OCI-LY1 (cell line): Measurements from ENCODE around the gene CCDC40.

ENCODE experiments used
- H2AFZ ChIP-seq: fragments of 200-600 bp; sonication (generic), shearing (Covaris generic); 2 replicates; pipeline ENCODE4 v1.6.0; 2014; ENCODE audit warnings: antibody characterized with exemption, mild to moderate bottlenecking, low read length
- H3F3A ChIP-seq: fragments of 200-600 bp; sonication (generic), shearing (Covaris generic); 2 replicates; pipeline ENCODE4 v1.6.0; 2014; ENCODE audit warnings: mild to moderate bottlenecking, antibody characterized with exemption, low read length, moderate library complexity; ENCODE audit not compliant: insufficient read depth
- H3K27ac ChIP-seq: fragments of 200-600 bp; sonication (generic); 2 replicates; pipeline ENCODE4 v1.5.1; 2014; ENCODE audit warnings: low read length, mixed run types, mild to moderate bottlenecking, low read depth; ENCODE audit not compliant: poor library complexity, severe bottlenecking
- H3K27me3 ChIP-seq: fragments of 200-600 bp; sonication (generic); 2 replicates; pipeline ENCODE4 v1.6.0; 2014; ENCODE audit warnings: antibody characterized with exemption, mild to moderate bottlenecking, low read length, moderate library complexity; ENCODE audit not compliant: insufficient read depth
- H3K36me3 ChIP-seq: fragments of 200-600 bp; sonication (generic); 2 replicates; pipeline ENCODE4 v1.6.1; 2014; ENCODE audit warnings: mild to moderate bottlenecking, antibody characterized with exemption, low read length, moderate library complexity, mixed read lengths; ENCODE audit not compliant: insufficient read depth
- H3K4me1 ChIP-seq: fragments of 200-600 bp; sonication (generic); 2 replicates; pipeline ENCODE4 v1.5.1; 2014; ENCODE audit warnings: mild to moderate bottlenecking, low read length, moderate library complexity; ENCODE audit not compliant: insufficient read depth, severe bottlenecking
- H3K4me2 ChIP-seq: fragments of 200-600 bp; sonication (generic), shearing (Covaris generic); 2 replicates; pipeline ENCODE4 v1.6.1; 2014; ENCODE audit warnings: low read length
- H3K4me3 ChIP-seq: fragments of 200-600 bp; sonication (generic); 2 replicates; pipeline ENCODE4 v1.5.1; 2014; ENCODE audit warnings: low read length, low read depth, mild to moderate bottlenecking, mixed read lengths; ENCODE audit not compliant: poor library complexity, severe bottlenecking
- H3K79me2 ChIP-seq: fragments of 200-600 bp; shearing (Covaris generic); 2 replicates; pipeline ENCODE4 v1.6.1; 2016; ENCODE audit warnings: mixed run types, low read length, mixed read lengths; ENCODE audit not compliant: insufficient read depth
- H3K9ac ChIP-seq: fragments of 200-600 bp; sonication (generic), shearing (Covaris generic); 2 replicates; pipeline ENCODE4 v1.6.1; 2014; ENCODE audit warnings: mild to moderate bottlenecking, low read length, mixed read lengths
- H3K9me2 ChIP-seq: fragments of 200-600 bp; sonication (generic), shearing (Covaris generic); 2 replicates; pipeline ENCODE4 v1.6.1; 2014; ENCODE audit warnings: low read depth, mild to moderate bottlenecking, low read length, mixed read lengths
- H3K9me3 ChIP-seq: fragments of 200-600 bp; shearing (Covaris generic); 2 replicates; pipeline ENCODE4 v1.6.1; 2014; ENCODE audit warnings: low read length, mixed read lengths
- H4K20me1 ChIP-seq: fragments of 200-600 bp; sonication (generic), shearing (Covaris generic); 2 replicates; pipeline ENCODE4 v1.6.0; 2016; ENCODE audit warnings: mild to moderate bottlenecking, low read length; ENCODE audit not compliant: insufficient read depth
- EZH2 ChIP-seq: fragments of 200-600 bp; sonication (generic), shearing (Covaris generic); IDR thresholded peaks from 2 replicates; pipeline ENCODE4 v1.8.0; 2017; ENCODE audit warnings: borderline replicate concordance, mixed run types, mild to moderate bottlenecking, antibody characterized with exemption, low read length, moderate library complexity, mixed read lengths
- TF ChIP-seq, protein P1 (sequence below): fragments of 200-600 bp; sonication (generic), shearing (Covaris generic); IDR thresholded peaks from 2 replicates; pipeline ENCODE4 v1.5.1; 2017; ENCODE audit warnings: mild to moderate bottlenecking, antibody characterized with exemption, low read length, moderate library complexity, mixed read lengths

Gene CCDC40

DNA sequence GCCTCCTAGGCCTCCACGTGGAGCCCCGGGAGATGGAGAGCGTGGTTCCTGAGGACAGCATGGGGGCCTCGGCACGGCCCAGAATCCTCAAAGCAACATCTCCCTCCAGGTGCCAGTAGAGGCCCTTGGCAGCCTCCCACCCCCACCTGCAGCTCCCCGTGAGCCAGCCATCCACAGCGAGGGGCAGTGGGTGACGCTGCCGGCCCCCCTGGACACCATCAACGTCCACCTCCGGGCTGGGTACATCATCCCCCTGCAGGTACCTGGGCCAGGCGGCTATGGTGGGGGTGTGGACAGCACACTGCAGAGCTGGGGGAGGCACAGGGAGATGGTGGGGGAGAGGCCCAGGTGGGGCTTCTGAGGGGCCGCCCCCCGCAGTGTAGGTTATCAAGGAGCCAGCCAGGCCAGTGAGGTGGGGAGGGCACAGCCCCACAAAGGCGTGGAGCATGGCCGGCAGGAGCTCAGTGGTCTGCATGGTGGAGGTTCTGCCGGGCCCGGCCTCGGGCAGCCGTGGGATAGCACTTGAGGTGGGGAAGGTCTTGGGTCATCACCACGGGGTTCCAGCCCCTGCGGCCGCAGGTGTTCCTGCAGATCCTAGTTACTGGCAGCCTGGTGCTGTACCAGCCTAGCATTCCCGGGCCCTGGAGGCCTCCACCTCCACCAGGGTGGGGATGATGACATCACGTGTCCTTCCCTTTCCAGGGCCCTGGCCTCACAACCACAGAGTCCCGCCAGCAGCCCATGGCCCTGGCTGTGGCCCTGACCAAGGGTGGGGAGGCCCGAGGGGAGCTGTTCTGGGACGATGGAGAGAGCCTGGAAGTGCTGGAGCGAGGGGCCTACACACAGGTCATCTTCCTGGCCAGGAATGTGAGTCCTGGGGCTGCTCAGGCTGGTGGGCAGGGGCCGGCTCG is 81.3 kb downstream of the CCDC40 start:
- Histone ChIP-seq H3K9me3 (peaks cover 14% of the 10 kb centered on the region), H3K4me3 (no peak overlapping the region), H3K9ac (no peak overlapping the region), H3K9me2 (no peaks in the 10 kb centered on the region), H2AFZ (no peak overlapping the region), H3F3A (no peaks in the 10 kb centered on the region; the same call in 1 of the 2 replicates), H3K36me3 (no peaks in the 10 kb centered on the region; the same call in 1 of the 2 replicates), H3K4me1 (no peaks in the 10 kb centered on the region), H4K20me1 (no peaks in the 10 kb centered on the region), H3K79me2 (no peaks in the 10 kb centered on the region), H3K27me3 (peaks cover 15% of the 10 kb centered on the region; the same call in 1 of the 2 replicates), H3K4me2 (no peak overlapping the region), H3K27ac (no peak overlapping the region)
- TF ChIP-seq EZH2, result no peak
- TF ChIP-seq, protein P1, sequence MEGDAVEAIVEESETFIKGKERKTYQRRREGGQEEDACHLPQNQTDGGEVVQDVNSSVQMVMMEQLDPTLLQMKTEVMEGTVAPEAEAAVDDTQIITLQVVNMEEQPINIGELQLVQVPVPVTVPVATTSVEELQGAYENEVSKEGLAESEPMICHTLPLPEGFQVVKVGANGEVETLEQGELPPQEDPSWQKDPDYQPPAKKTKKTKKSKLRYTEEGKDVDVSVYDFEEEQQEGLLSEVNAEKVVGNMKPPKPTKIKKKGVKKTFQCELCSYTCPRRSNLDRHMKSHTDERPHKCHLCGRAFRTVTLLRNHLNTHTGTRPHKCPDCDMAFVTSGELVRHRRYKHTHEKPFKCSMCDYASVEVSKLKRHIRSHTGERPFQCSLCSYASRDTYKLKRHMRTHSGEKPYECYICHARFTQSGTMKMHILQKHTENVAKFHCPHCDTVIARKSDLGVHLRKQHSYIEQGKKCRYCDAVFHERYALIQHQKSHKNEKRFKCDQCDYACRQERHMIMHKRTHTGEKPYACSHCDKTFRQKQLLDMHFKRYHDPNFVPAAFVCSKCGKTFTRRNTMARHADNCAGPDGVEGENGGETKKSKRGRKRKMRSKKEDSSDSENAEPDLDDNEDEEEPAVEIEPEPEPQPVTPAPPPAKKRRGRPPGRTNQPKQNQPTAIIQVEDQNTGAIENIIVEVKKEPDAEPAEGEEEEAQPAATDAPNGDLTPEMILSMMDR, result no peak

DNA sequence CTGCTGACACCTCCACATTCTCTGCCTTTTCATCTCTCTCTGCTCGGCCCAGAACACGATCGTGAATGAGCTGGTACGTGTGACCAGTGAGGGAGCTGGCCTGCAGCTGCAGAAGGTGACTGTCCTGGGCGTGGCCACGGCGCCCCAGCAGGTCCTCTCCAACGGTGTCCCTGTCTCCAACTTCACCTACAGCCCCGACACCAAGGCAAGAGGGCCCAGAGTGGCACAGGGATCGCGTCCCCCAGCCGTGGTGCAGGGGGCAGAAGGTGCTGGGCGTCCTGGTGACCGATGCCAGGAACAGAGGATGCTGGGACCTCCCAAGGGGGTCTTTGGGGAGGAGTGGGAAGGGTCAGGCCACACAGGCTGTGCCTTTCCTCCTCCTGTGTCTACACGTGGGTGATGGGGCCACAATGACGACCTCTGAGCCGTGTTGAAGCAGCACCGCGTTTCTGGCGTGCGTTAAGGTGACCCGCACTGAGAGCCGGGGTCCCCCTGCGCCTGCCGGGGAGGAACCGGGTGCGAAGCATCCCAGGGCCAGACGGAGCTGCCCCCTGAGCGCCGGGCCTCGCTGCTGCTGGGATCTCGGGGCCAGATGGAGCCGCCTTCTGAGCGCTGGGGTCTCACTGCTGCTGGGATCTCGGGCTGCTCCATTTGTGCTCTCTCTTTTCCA is 82.3 kb downstream of the CCDC40 start:
- no peak overlapping the region for H2AFZ ChIP-seq
- H4K20me1 ChIP-seq, result no peaks in the 10 kb centered on the region
- H3F3A ChIP-seq, result no peaks in the 10 kb centered on the region; the same call in 1 of the 2 replicates
- peaks cover 14% of the 10 kb centered on the region for H3K9me3 ChIP-seq
- H3K4me3 ChIP-seq, result no peak overlapping the region
- H3K9me2 ChIP-seq, result no peaks in the 10 kb centered on the region
- H3K4me2 ChIP-seq, result no peak overlapping the region
- H3K4me1 ChIP-seq, result no peaks in the 10 kb centered on the region
- TF ChIP-seq EZH2, result no peak
- TF ChIP-seq, protein P1, result no peak
- H3K79me2 ChIP-seq, result no peaks in the 10 kb centered on the region
- H3K36me3 ChIP-seq, result no peaks in the 10 kb centered on the region; the same call in 1 of the 2 replicates
- H3K27ac ChIP-seq, result no peak overlapping the region
- no peak overlapping the region for H3K9ac ChIP-seq
- peaks cover 15% of the 10 kb centered on the region; the same call in 1 of the 2 replicates for H3K27me3 ChIP-seq

DNA sequence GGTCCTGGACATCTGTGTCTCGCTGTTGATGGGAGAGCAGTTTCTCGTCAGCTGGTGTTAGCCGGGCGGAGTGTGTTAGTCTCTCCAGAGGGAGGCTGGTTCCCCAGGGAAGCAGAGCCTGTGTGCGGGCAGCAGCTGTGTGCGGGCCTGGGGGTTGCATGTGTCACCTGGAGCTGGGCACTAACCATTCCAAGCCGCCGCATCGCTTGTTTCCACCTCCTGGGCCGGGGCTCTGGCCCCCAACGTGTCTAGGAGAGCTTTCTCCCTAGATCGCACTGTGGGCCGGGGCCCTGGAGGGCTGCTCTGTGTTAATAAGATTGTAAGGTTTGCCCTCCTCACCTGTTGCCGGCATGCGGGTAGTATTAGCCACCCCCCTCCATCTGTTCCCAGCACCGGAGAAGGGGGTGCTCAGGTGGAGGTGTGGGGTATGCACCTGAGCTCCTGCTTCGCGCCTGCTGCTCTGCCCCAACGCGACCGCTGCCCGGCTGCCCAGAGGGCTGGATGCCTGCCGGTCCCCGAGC is 82.9 kb downstream of the CCDC40 start:
- Histone ChIP-seq H3K27me3 (peaks cover 15% of the 10 kb centered on the region; the same call in 1 of the 2 replicates), H3K9me2 (no peaks in the 10 kb centered on the region), H3K27ac (no peak overlapping the region), H3K9me3 (peaks cover 13% of the 10 kb centered on the region), H3K79me2 (no peaks in the 10 kb centered on the region), H3F3A (no peaks in the 10 kb centered on the region), H3K4me2 (no peak overlapping the region), H2AFZ (no peak overlapping the region), H3K9ac (no peak overlapping the region), H4K20me1 (no peaks in the 10 kb centered on the region), H3K4me3 (no peak overlapping the region), H3K4me1 (no peaks in the 10 kb centered on the region), H3K36me3 (no peaks in the 10 kb centered on the region; the same call in 1 of the 2 replicates)
- TF ChIP-seq, protein P1, result no peak
- no peak for TF ChIP-seq EZH2
